Epithelial cell of umbilical artery (primary cell): ENCODE results near the gene NLGN4Y. TPM values are rescaled to one million over a fixed set of nuclear protein-coding genes. Genes with fewer than 3 reads are reported as not detected.

Source experiments
- total RNA-seq: library from RNA; depleted of rRNA; stranded (reverse); fragments of >200 nt; gene quantifications from 2 replicates; pipeline ENCODE4 v1.2.3, GENCODE V29; 2014

NLGN4Y gene
- 0.91 and 31.2 TPM in 2 replicates for total RNA-seq

DNA sequence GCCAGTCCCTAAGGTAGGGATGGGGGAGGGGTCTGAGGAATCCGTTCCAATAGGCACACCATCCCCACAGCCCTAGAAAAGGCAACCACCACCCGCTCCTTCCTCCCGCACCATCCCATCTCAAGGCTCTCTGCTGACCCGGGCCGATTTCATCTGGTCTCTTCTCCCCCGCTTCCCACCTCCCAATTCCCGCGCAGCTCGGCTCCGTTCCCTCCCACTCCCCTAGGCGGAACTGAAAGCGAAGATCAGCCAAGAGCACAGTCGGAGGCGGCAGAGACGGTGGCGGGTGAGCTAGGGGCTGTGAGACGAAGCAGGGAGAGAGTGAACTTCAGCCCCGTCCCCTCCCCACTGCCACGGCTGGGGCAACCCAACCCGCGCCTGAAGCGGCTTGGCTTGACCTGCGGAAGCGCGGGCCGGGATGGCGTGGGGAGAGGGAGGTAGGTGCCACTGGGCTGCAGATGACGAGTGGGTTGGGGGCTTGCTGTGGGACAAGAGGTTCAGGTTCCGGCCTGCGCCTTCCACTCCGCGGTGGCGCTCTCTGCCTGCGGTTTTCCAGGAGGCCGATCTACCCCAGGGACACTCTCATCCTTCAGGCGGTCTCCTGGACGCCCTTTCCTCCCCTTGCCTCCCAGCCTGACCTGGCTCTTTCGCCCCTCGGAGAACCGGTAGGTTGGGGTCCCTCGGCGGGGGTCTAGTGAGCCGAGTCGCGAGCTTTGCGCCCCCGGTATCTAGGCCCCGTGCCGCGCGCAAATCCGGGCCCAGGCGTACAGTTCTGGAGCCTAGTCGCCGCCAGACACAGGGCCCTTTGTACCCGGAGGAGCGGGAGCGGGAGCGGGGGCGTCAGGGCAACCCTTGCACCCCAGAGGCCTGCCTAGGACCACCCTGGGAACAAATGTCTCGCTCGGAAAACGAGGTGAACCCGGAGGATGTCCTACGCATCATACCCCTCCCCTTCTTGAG lies at the start of gene NLGN4Y:
TSS of gene NLGN4Y (plus strand) at position 258 of the 960 bp plus-strand sequence. CDS start 97,591 bp downstream, outside the sequence.

